Stimulated activated CD8-positive, alpha-beta memory T cell treated with anti-CD3 and anti-CD28 coated beads, Interleukin-2, amount 100 ng/mL, for 48 hours (primary cell): ENCODE results near the gene CLASP1.
"Not testable (repeated sequence)": the region's sequence is repeated elsewhere in the genome, so short reads cannot be mapped to it uniquely, and the experiment has no call there.

Experiments
- DNase-seq, 2 donors: peaks; one replicate each; pipeline ENCODE4 v3.0.0-alpha.2; 2020; ENCODE audit warnings: low read depth in 2 of 2

Gene CLASP1

GRCh38 chr2:121617042-121617599 lies 32.1 kb downstream of the CLASP1 start:
- DNase-seq = no peak

GRCh38 chr2:121613774-121614173 lies 35.5 kb downstream of the CLASP1 start:
- DNase-seq = no peak

GRCh38 chr2:121613152-121613551 lies 36.1 kb downstream of the CLASP1 start:
- DNase-seq = no peak

GRCh38 chr2:121611730-121612705 lies 37.2 kb downstream of the CLASP1 start:
- no peak for DNase-seq

GRCh38 chr2:121611048-121611649 lies 38.1 kb downstream of the CLASP1 start:
- not testable (repeated sequence) for DNase-seq

GRCh38 chr2:121610487-121610874 lies 38.8 kb downstream of the CLASP1 start:
- not testable (repeated sequence) for DNase-seq

- DNase-seq = no peak
These were observed 40.3 kb downstream of the CLASP1 start for GRCh38 chr2:121608967-121609366.

- DNase-seq = no peak
These were observed 40.9 kb downstream of the CLASP1 start for GRCh38 chr2:121608367-121608766.

GRCh38 chr2:121605820-121606733 lies 43.2 kb downstream of the CLASP1 start:
- DNase-seq = no peak

GRCh38 chr2:121603185-121603584 lies 46.1 kb downstream of the CLASP1 start:
- no peak for DNase-seq

- DNase-seq = no peak
These were observed 49.2 kb downstream of the CLASP1 start for GRCh38 chr2:121599963-121600651.

GRCh38 chr2:121598087-121598486 lies 51.2 kb downstream of the CLASP1 start:
- no peak for DNase-seq

- DNase-seq = no peak
These were observed 52.8 kb downstream of the CLASP1 start for GRCh38 chr2:121596221-121597080.

GRCh38 chr2:121595012-121595891 lies 54.0 kb downstream of the CLASP1 start:
- no peak for DNase-seq

GRCh38 chr2:121591199-121591598 lies 58.1 kb downstream of the CLASP1 start:
- no peak for DNase-seq

- DNase-seq = no peak
These were observed 60.9 kb downstream of the CLASP1 start for GRCh38 chr2:121588357-121588756.

GRCh38 chr2:121587131-121587530 lies 62.1 kb downstream of the CLASP1 start:
- no peak for DNase-seq

GRCh38 chr2:121584741-121585140 lies 64.5 kb downstream of the CLASP1 start:
- no peak for DNase-seq

GRCh38 chr2:121583555-121583954 lies 65.7 kb downstream of the CLASP1 start:
- DNase-seq = no peak
